ENCODE data around the gene NCOA3. TPM values are rescaled to one million over a fixed set of nuclear protein-coding genes. Genes with fewer than 3 reads are reported as not detected.

NCOA3 gene
- total RNA-seq, 1 donor from 2014 or later, result 37.3 TPM

DNA sequence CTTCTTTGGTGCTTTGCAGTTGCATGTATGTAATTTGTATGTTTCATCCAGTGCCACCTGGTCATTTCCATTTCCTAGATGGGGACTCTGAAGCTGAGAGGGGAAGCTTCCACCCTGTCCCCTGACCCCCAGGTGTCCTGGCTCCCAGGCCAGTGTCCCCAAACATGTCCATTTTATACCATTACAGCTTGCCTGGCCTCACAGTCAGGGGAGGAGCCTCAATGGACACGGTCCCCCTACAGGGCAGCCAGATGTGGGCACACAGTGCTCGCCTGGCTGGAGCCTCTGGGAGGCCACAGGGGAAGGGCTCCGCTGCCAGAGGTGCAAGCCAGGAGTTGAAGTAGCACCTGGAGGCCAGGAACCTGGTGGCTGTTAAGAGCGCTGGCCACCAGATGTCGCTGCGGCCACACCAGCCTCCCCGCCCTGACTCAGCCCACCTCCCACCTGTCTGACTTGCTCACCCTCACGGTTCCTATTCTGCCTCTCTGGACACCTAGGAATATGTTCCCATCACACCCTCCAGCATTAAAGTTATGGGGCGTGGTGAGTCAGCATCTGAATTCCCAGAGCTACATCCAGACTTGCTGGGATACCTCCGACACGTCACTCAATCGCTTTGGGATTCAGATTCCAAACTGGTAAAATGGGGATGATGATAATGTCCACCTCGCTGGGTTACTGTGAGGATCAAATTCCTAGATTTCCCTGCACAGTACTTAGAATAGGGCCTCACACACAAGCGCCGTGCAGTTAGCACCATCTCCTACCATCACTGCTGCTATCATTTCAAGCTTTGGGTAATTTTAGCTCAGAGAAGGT, 176.2 kb downstream of the NCOA3 start:
- peak; percentile 88 for TF ChIP-seq CTCF (conservative IDR thresholded peaks at IDR 0.05)
- Mint-ChIP-seq H3K4me3 (no peak overlapping the region), H3K9me3 (no peaks in the 10 kb centered on the region), H3K4me1 (ENCODE audit: unreplicated experiment) (peaks cover 6% of the 10 kb centered on the region), H3K27ac (peak overlapping the region; percentile 56), H3K36me3 (peaks cover 8% of the 10 kb centered on the region), H3K27me3 (no peaks in the 10 kb centered on the region)
- DNase-seq (ENCODE audit: extremely low spot score, unreplicated experiment), result peak; percentile 81

GRCh38 chr20:47678536-47678935, 176.8 kb downstream of the NCOA3 start:
- Mint-ChIP-seq H3K4me3 (no peak overlapping the region), H3K27me3 (no peaks in the 10 kb centered on the region), H3K4me1 (ENCODE audit: unreplicated experiment) (peaks cover 6% of the 10 kb centered on the region), H3K36me3 (peaks cover 7% of the 10 kb centered on the region), H3K27ac (no peak overlapping the region), H3K9me3 (no peaks in the 10 kb centered on the region)
- no peak for TF ChIP-seq CTCF (conservative IDR thresholded peaks at IDR 0.05)
- DNase-seq (ENCODE audit: extremely low spot score, unreplicated experiment), result no peak

DNA sequence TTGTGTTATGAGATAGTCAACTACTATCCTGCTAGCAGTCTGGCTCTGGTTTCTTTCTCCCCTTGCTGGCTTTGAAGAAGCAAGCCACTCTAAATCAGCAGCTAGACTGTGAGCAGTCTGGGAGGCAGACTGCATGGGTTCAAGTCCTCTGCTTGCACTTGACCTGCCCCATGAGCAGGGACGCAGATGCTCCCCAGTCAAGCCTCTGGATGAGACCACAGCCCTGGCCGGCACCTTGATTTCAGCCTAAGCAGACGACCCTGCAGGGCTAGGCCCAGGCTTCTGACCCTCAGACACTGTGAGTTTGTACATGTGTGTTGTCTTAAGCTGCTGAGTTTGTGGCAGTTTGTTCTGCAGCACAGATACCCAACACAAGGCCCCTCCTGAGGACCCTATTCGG, 177.8 kb downstream of the NCOA3 start:
- no peaks in the 10 kb centered on the region for H3K27me3 Mint-ChIP-seq
- peaks cover 6% of the 10 kb centered on the region for H3K4me1 Mint-ChIP-seq (ENCODE audit: unreplicated experiment)
- no peak for TF ChIP-seq CTCF (conservative IDR thresholded peaks at IDR 0.05)
- H3K27ac Mint-ChIP-seq, result no peak overlapping the region
- no peaks in the 10 kb centered on the region for H3K9me3 Mint-ChIP-seq
- no peak for DNase-seq (ENCODE audit: extremely low spot score, unreplicated experiment)
- H3K36me3 Mint-ChIP-seq, result peaks cover 12% of the 10 kb centered on the region
- H3K4me3 Mint-ChIP-seq, result no peak overlapping the region

- no peak overlapping the region for H3K4me3 Mint-ChIP-seq
- H3K27me3 Mint-ChIP-seq, result no peaks in the 10 kb centered on the region
- peaks cover 6% of the 10 kb centered on the region for H3K4me1 Mint-ChIP-seq (ENCODE audit: unreplicated experiment)
- no peak for TF ChIP-seq CTCF (conservative IDR thresholded peaks at IDR 0.05)
- peaks cover 12% of the 10 kb centered on the region for H3K36me3 Mint-ChIP-seq
- DNase-seq (ENCODE audit: extremely low spot score, unreplicated experiment), result no peak
- no peak overlapping the region for H3K27ac Mint-ChIP-seq
- no peaks in the 10 kb centered on the region for H3K9me3 Mint-ChIP-seq
Observed at GRCh38 chr20:47680804-47681529, 179.3 kb downstream of the NCOA3 start.

DNA sequence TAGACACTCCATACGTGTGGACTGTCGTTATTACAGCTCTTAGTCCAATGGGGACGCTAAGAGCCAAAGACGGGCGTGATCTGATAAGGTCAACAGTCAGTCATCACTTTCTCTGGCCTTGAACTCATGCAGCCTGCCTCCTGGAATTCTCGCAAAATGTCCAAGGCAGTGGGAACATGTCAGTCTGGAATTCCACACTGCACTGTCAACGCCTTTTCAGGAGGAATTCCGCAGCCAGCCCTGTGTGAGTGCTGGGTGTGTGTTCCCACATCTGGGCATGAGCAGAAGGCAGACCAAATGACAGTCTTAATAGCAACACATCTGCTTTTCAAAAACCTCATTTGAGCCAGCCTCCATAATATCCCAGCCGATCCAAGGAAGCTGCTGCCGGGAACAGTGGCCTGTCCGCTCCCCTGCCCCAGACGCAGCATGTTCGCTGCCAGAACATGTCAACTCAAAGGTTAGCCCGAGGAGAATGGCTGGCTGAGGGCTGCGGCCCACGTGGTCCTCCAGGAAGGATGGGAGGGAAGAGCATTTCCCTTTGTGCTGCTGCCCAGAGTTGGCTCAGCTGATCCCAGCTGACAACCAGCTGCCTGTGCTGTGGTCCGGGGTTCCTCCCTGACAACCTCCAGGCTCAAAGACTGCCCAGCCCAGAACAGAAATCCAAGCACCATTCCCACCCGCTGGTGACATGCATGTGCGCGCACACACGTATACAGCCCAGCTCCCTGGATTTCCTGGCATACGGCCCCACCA, 180.5 kb downstream of the NCOA3 start:
- H3K4me1 Mint-ChIP-seq (ENCODE audit: unreplicated experiment), result peaks cover 12% of the 10 kb centered on the region
- no peak overlapping the region for H3K4me3 Mint-ChIP-seq
- no peak for TF ChIP-seq CTCF (conservative IDR thresholded peaks at IDR 0.05)
- H3K27me3 Mint-ChIP-seq, result no peaks in the 10 kb centered on the region
- no peaks in the 10 kb centered on the region for H3K9me3 Mint-ChIP-seq
- H3K27ac Mint-ChIP-seq, result no peak overlapping the region
- H3K36me3 Mint-ChIP-seq, result peaks cover 15% of the 10 kb centered on the region
- no peak for DNase-seq (ENCODE audit: extremely low spot score, unreplicated experiment)

Data from type B pancreatic cell (in vitro differentiated cells).